ENCODE measurements around the gene PRKG1.

DNA sequence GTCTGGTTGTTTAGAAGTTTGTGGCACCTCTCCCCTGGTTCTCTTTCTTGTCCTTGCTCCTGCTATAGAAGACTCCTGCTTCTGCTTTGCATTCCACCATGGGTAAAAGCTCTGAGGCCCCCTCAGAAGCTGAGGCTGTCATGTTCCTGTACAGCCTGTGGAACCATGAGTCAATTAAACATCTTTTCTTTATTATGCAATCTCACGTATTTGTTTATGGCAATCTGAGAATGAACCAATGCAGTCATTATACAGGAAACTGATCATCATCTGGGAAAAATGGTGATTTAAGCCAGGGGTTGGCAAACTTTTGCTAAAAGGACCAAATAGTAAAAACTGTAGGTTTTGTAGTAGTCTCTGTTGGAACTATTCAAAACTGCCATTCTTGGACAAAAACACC lies 449.8 kb downstream of the PRKG1 start:
- TF ChIP-seq, protein P1, sequence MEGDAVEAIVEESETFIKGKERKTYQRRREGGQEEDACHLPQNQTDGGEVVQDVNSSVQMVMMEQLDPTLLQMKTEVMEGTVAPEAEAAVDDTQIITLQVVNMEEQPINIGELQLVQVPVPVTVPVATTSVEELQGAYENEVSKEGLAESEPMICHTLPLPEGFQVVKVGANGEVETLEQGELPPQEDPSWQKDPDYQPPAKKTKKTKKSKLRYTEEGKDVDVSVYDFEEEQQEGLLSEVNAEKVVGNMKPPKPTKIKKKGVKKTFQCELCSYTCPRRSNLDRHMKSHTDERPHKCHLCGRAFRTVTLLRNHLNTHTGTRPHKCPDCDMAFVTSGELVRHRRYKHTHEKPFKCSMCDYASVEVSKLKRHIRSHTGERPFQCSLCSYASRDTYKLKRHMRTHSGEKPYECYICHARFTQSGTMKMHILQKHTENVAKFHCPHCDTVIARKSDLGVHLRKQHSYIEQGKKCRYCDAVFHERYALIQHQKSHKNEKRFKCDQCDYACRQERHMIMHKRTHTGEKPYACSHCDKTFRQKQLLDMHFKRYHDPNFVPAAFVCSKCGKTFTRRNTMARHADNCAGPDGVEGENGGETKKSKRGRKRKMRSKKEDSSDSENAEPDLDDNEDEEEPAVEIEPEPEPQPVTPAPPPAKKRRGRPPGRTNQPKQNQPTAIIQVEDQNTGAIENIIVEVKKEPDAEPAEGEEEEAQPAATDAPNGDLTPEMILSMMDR (IDR thresholded peaks at IDR 0.05): no peak
- no peak for TF ChIP-seq ZFX (IDR thresholded peaks at IDR 0.05; ENCODE audit: borderline replicate concordance)
